A673 (cell line): ENCODE results near the gene CD8A. TPM values are rescaled to one million over a fixed set of nuclear protein-coding genes. Genes with fewer than 3 reads are reported as not detected.

Source experiments
- BruUV-seq: library from RNA; stranded (reverse); fragments of 400-500 nt; replicated peaks from 2 replicates; lab custom pipeline; 2021; lab: Mats Ljungman, UMichigan
- CTCF ChIA-PET: fragments of 300-600 bp; sonication (Branson Sonifier 250); formaldehyde crosslinking; loops from one replicate; lab custom pipeline; 2022; ENCODE audit warnings: antibody characterized with exemption; lab: Charles Lee
- POLR2A ChIA-PET: fragments of 300-600 bp; sonication (Branson Sonifier 250); formaldehyde crosslinking; loops from one replicate; lab custom pipeline; 2022; ENCODE audit warnings: antibody characterized with exemption; ENCODE audit not compliant: low non-redundant PET; lab: Charles Lee
- DNase-seq: peaks from one replicate; pipeline ENCODE4 v3.0.0-alpha.2; 2015; ENCODE audit warnings: low spot score
- H3K27ac ChIP-seq: fragments of 200-600 bp; sonication (generic); 2 replicates; pipeline ENCODE4 v1.5.1; 2016; ENCODE audit warnings: mixed run types, low read depth, mild to moderate bottlenecking, mixed read lengths, antibody characterized with exemption, low read length; ENCODE audit not compliant: poor library complexity, severe bottlenecking
- H3K27me3 ChIP-seq: fragments of 200-600 bp; sonication (generic); replicated peaks from 2 replicates; pipeline ENCODE4 v1.6.1; 2017; ENCODE audit warnings: mixed run types, low read depth, mild to moderate bottlenecking, mixed read lengths, antibody characterized with exemption, low read length; ENCODE audit not compliant: insufficient read depth, poor library complexity
- H3K36me3 ChIP-seq: fragments of 200-600 bp; sonication (generic); 2 replicates; pipeline ENCODE4 v1.6.1; 2016; ENCODE audit warnings: mixed run types, mild to moderate bottlenecking, mixed read lengths, antibody characterized with exemption, low read length; ENCODE audit not compliant: insufficient read depth, poor library complexity, severe bottlenecking
- H3K4me1 ChIP-seq: fragments of 200-600 bp; sonication (generic); 2 replicates; pipeline ENCODE4 v1.6.1; 2017; ENCODE audit warnings: mixed run types, mild to moderate bottlenecking, mixed read lengths, antibody characterized with exemption, low read length; ENCODE audit not compliant: insufficient read depth, poor library complexity, severe bottlenecking
- H3K4me3 ChIP-seq: fragments of 200-600 bp; sonication (generic); 2 replicates; pipeline ENCODE4 v1.5.1; 2016; ENCODE audit warnings: low read depth, mixed run types, mild to moderate bottlenecking, mixed read lengths, low read length; ENCODE audit not compliant: poor library complexity, severe bottlenecking
- H3K9me3 ChIP-seq: fragments of 200-600 bp; sonication (generic); 2 replicates; pipeline ENCODE4 v1.6.1; 2016; ENCODE audit warnings: mixed run types, low read depth, mild to moderate bottlenecking, mixed read lengths, antibody characterized with exemption, low read length; ENCODE audit not compliant: poor library complexity, severe bottlenecking
- EZH2 ChIP-seq: fragments of 200-600 bp; sonication (generic); IDR thresholded peaks from 2 replicates; pipeline ENCODE4 v1.6.1; 2017; ENCODE audit warnings: borderline replicate concordance, low read depth, mild to moderate bottlenecking, mixed read lengths, antibody characterized with exemption, low read length; ENCODE audit not compliant: poor library complexity, severe bottlenecking
- intact Hi-C: fragments of 100-400 bp; cut with micrococcal nuclease; formaldehyde crosslinking; loops from one replicate; pipeline ENCODE4 v1.10.0; 2022; ENCODE audit not compliant: unreplicated experiment
- total RNA-seq: library from RNA; stranded (reverse); gene quantifications from 2 replicates; pipeline ENCODE4 v1.2.3, GENCODE V29; 2021
- TF ChIP-seq, protein P1 (sequence below): fragments of 300-800, 200-600 bp; sonication (generic); conservative IDR thresholded peaks from 2 replicates; pipeline ENCODE4 v1.5.1; 2017; ENCODE audit warnings: low read depth, mild to moderate bottlenecking, antibody characterized with exemption, low read length, moderate library complexity, mixed read lengths

CD8A gene
- total RNA-seq, 1 experiment from 2014 or later = not detected

DNA sequence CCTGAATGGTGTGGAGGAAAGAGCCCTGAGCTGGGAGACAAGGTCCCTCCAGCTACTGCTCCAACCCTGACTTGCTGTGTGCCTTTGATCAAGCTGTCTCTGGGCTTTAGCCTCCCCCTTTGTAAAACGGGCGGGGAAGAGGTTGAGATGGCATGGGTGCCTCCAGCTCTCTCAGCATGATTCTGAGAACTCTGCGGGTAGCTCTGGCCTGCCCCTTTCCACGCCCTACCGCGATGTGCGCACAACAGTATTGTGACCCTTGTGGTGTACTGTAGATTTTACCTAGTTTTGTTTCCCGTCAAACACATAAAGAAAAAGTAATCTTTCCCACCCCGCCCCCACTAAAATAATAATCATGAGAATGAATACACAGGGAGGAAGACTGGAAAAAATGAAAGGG, 5.3 kb downstream of the CD8A start:
- no peaks in the 10 kb centered on the region for H3K36me3 ChIP-seq
- ChIA-PET POLR2A (no interaction called here), CTCF (no interaction called here)
- TF ChIP-seq, protein P1, sequence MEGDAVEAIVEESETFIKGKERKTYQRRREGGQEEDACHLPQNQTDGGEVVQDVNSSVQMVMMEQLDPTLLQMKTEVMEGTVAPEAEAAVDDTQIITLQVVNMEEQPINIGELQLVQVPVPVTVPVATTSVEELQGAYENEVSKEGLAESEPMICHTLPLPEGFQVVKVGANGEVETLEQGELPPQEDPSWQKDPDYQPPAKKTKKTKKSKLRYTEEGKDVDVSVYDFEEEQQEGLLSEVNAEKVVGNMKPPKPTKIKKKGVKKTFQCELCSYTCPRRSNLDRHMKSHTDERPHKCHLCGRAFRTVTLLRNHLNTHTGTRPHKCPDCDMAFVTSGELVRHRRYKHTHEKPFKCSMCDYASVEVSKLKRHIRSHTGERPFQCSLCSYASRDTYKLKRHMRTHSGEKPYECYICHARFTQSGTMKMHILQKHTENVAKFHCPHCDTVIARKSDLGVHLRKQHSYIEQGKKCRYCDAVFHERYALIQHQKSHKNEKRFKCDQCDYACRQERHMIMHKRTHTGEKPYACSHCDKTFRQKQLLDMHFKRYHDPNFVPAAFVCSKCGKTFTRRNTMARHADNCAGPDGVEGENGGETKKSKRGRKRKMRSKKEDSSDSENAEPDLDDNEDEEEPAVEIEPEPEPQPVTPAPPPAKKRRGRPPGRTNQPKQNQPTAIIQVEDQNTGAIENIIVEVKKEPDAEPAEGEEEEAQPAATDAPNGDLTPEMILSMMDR = no peak
- TF ChIP-seq EZH2 = no peak
- peaks cover 12% of the 10 kb centered on the region for H3K4me1 ChIP-seq
- intact Hi-C loops = no loop called here
- no peak overlapping the region for H3K4me3 ChIP-seq
- no peak for DNase-seq
- no TSS peak for BruUV-seq
- H3K27me3 ChIP-seq = peaks cover 34% of the 10 kb centered on the region
- H3K27ac ChIP-seq = no peak overlapping the region
- no peaks in the 10 kb centered on the region for H3K9me3 ChIP-seq

DNA sequence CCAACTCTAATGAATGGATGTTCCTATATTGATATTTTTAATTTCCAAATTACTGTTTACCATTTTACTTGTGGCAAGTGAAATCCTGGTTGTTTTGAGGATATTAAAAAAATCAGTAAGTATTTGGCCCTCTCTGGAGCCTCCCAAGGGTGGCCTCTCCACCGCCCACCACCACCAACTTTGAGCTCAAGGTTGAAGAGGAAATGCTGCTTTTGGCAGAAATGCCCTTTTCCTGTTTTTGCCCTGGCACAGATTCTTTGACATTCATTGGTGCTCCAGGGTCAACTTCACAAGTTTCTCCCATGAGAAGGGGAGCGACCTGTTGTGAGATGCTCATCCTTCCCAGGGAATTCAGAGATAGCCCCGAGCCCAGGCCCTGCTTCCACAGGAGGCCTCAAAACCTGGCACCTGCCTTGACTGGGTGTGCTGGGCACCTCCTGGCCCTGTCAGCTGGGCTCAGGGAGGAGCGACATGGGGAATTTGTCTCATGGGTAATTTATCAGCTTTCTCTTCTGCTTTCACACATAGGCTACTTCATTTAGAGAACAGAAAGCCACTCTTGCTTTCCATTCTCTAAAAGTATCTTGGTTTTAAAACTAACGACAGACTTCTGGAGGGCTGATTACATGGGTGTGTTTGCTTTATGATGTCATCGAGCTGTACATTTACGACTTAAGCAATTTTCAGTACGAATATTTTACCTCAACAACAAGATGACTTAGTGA, 6.9 kb downstream of the CD8A start:
- Histone ChIP-seq H3K27me3 (peaks cover 18% of the 10 kb centered on the region), H3K36me3 (no peaks in the 10 kb centered on the region), H3K4me1 (peaks cover under 1% of the 10 kb centered on the region), H3K4me3 (no peak overlapping the region), H3K27ac (no peak overlapping the region), H3K9me3 (no peaks in the 10 kb centered on the region)
- TF ChIP-seq, protein P1 = no peak
- no peak for TF ChIP-seq EZH2
- ChIA-PET CTCF (no interaction called here), POLR2A (no interaction called here)
- intact Hi-C loops = no loop called here
- no peak for DNase-seq
- BruUV-seq = no TSS peak

DNA sequence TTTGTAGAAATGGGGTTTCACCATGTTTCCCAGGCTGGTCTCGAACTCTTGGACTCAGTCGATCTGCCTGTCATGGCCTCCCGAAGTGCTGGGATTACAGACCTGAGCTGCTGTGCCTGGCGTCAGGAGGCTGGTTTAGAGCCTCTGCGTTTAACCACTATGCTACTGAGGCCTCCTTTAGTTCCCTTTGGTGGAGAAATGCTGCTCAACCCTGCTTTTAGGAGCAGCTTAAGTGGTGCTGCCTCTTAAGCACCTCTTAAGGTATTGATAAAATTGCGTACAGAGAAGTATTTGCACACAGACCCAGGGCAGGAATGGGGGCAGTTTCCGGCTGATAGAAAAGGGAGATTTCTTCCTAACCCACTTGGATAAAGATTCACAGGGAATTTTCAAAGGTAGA, 8.0 kb downstream of the CD8A start:
- no peak for DNase-seq
- intact Hi-C loops = no loop called here
- CTCF ChIA-PET = no interaction called here
- H3K4me3 ChIP-seq = no peak overlapping the region
- no peaks in the 10 kb centered on the region for H3K36me3 ChIP-seq
- POLR2A ChIA-PET = no interaction called here
- no peaks in the 10 kb centered on the region for H3K9me3 ChIP-seq
- peaks cover 7% of the 10 kb centered on the region for H3K27me3 ChIP-seq
- no peaks in the 10 kb centered on the region for H3K4me1 ChIP-seq
- H3K27ac ChIP-seq = no peak overlapping the region
- BruUV-seq = no TSS peak
- TF ChIP-seq EZH2 = no peak
- TF ChIP-seq, protein P1 = no peak
